Measurements from ENCODE around the gene GNG5.
"Not testable (repeated sequence)": the region's sequence is repeated elsewhere in the genome, so short reads cannot be mapped to it uniquely, and the experiment has no call there.

GRCh38 chr1:84448704-84449103 lies 57.7 kb downstream of the GNG5 start:
- not testable (repeated sequence) for TF ChIP-seq EZH2phosphoT487 (IDR thresholded peaks at IDR 0.05; ENCODE audit: borderline replicate concordance); CTCF (conservative IDR thresholded peaks at IDR 0.05; ENCODE audit: low read length)
